Keratinocyte (primary cell): Measurements from ENCODE around the gene MELTF.

Experiments
- EZH2 ChIP-seq: IDR thresholded peaks from one replicate; pipeline ENCODE4 v1.6.1; 2012; ENCODE audit warnings: inconsistent platforms, mild to moderate bottlenecking, low read length, moderate library complexity
- TF ChIP-seq, protein P1 (sequence below), 3 experiments: IDR thresholded peaks in 1 of 3; conservative IDR thresholded peaks in 1 of 3; optimal IDR thresholded peaks in 1 of 3; 2 replicates in 2 of 3; 3 replicates in 1 of 3; pipeline versions ENCODE3 to v1.5.1; 2011; ENCODE audit warnings: low read length in 3 of 3, mild to moderate bottlenecking in 3 of 3, moderate library complexity in 2 of 3, control low read depth in 1 of 3, inconsistent platforms in 1 of 3; ENCODE audit not compliant: insufficient read depth in 2 of 3; ENCODE audit errors: extremely low read depth in 1 of 3

- no peak for TF ChIP-seq EZH2
- TF ChIP-seq, protein P1, sequence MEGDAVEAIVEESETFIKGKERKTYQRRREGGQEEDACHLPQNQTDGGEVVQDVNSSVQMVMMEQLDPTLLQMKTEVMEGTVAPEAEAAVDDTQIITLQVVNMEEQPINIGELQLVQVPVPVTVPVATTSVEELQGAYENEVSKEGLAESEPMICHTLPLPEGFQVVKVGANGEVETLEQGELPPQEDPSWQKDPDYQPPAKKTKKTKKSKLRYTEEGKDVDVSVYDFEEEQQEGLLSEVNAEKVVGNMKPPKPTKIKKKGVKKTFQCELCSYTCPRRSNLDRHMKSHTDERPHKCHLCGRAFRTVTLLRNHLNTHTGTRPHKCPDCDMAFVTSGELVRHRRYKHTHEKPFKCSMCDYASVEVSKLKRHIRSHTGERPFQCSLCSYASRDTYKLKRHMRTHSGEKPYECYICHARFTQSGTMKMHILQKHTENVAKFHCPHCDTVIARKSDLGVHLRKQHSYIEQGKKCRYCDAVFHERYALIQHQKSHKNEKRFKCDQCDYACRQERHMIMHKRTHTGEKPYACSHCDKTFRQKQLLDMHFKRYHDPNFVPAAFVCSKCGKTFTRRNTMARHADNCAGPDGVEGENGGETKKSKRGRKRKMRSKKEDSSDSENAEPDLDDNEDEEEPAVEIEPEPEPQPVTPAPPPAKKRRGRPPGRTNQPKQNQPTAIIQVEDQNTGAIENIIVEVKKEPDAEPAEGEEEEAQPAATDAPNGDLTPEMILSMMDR (optimal IDR thresholded peaks at IDR 0.05 in 1 of 3, IDR thresholded peaks at IDR 0.05 in 1 of 3, conservative IDR thresholded peaks at IDR 0.05 in 1 of 3; ENCODE audit: extremely low read depth in 1 of 3, insufficient read depth in 2 of 3, low read length in 3 of 3) = no peak
Measured at GRCh38 chr3:197064771-197065170, 35.2 kb upstream of the MELTF start.
